Mesothelial cell of epicardium (in vitro differentiated cells): ENCODE results near the gene CAND1. TPM values are rescaled to one million over a fixed set of nuclear protein-coding genes. Genes with fewer than 3 reads are reported as not detected.

Experiments
- DNase-seq, 2 experiments: peaks; one replicate each; pipeline ENCODE4 v3.0.0; 2021; ENCODE audit warnings: low spot score in 2 of 2; ENCODE audit not compliant: unreplicated experiment in 2 of 2
- H3K27ac Mint-ChIP-seq: 2 replicates; pipeline ENCODE4 v1.8.0; 2021; ENCODE audit warnings: mixed read lengths
- H3K27me3 Mint-ChIP-seq: 2 replicates; pipeline ENCODE4 v1.8.0; 2021; ENCODE audit warnings: low read depth, mixed read lengths
- H3K36me3 Mint-ChIP-seq: 2 replicates; pipeline ENCODE4 v1.8.0; 2021; ENCODE audit warnings: mixed read lengths
- H3K4me1 Mint-ChIP-seq: 2 replicates; pipeline ENCODE4 v1.8.0; 2021; ENCODE audit warnings: mixed read lengths
- H3K4me3 Mint-ChIP-seq: 2 replicates; pipeline ENCODE4 v1.8.0; 2021; ENCODE audit warnings: mild to moderate bottlenecking, moderate library complexity, mixed read lengths
- H3K9me3 Mint-ChIP-seq: 2 replicates; pipeline ENCODE4 v1.8.0; 2021; ENCODE audit warnings: mixed read lengths
- CTCF ChIP-seq: fragments of 200-600 bp; sonication (generic); IDR thresholded peaks from one replicate; pipeline ENCODE4 v1.5.0; 2021; ENCODE audit warnings: antibody characterized with exemption; ENCODE audit not compliant: unreplicated experiment
- total RNA-seq: library from RNA; stranded (reverse); gene quantifications from 3 replicates; pipeline ENCODE4 v1.2.1, GENCODE V29; 2021

CAND1 gene
- total RNA-seq, 1 donor from 2014 or later, result 270 TPM

- DNase-seq, result no peak
- no peak overlapping the region for H3K27ac Mint-ChIP-seq
- no peaks in the 10 kb centered on the region for H3K36me3 Mint-ChIP-seq
- H3K27me3 Mint-ChIP-seq, result peaks cover 2% of the 10 kb centered on the region
- H3K9me3 Mint-ChIP-seq, result no peaks in the 10 kb centered on the region
- peaks cover 2% of the 10 kb centered on the region for H3K4me1 Mint-ChIP-seq
- H3K4me3 Mint-ChIP-seq, result no peak overlapping the region
- no peak for TF ChIP-seq CTCF
Observed at GRCh38 chr12:67256649-67257048, 12.5 kb upstream of the CAND1 start.

GRCh38 chr12:67263471-67263870 is 5.7 kb upstream of the CAND1 start:
- peaks cover 42% of the 10 kb centered on the region for H3K4me1 Mint-ChIP-seq
- H3K27ac Mint-ChIP-seq, result peak overlapping the region; percentile 84
- DNase-seq, result no peak
- no peak overlapping the region for H3K4me3 Mint-ChIP-seq
- no peaks in the 10 kb centered on the region for H3K27me3 Mint-ChIP-seq
- no peak for TF ChIP-seq CTCF
- no peaks in the 10 kb centered on the region for H3K9me3 Mint-ChIP-seq
- no peaks in the 10 kb centered on the region for H3K36me3 Mint-ChIP-seq

GRCh38 chr12:67268335-67268895 is 743 bp upstream of the CAND1 start:
- Mint-ChIP-seq H3K9me3 (no peaks in the 10 kb centered on the region), H3K36me3 (no peaks in the 10 kb centered on the region), H3K27ac (peak overlapping the region; percentile 99), H3K4me3 (peak overlapping the region; percentile 86), H3K27me3 (no peaks in the 10 kb centered on the region), H3K4me1 (peaks cover 53% of the 10 kb centered on the region)
- peak; percentile 76 to 82 for DNase-seq
- TF ChIP-seq CTCF, result no peak

- Mint-ChIP-seq H3K27ac (peak overlapping the region; percentile 99), H3K4me1 (peaks cover 53% of the 10 kb centered on the region), H3K9me3 (no peaks in the 10 kb centered on the region), H3K36me3 (no peaks in the 10 kb centered on the region), H3K27me3 (no peaks in the 10 kb centered on the region), H3K4me3 (peak overlapping the region; percentile 86)
- DNase-seq, result peak in 1 of 2 experiments; percentile 66
- no peak for TF ChIP-seq CTCF
Observed at GRCh38 chr12:67269633-67270573, 745 bp downstream of the CAND1 start.

- Mint-ChIP-seq H3K4me3 (peak overlapping the region; percentile 86), H3K27ac (peak overlapping the region; percentile 99), H3K9me3 (no peaks in the 10 kb centered on the region), H3K27me3 (no peaks in the 10 kb centered on the region), H3K4me1 (peaks cover 60% of the 10 kb centered on the region), H3K36me3 (no peaks in the 10 kb centered on the region)
- no peak for TF ChIP-seq CTCF
- DNase-seq, result no peak
Observed at GRCh38 chr12:67270622-67271021, 1.5 kb downstream of the CAND1 start.
